ENCODE results near the gene EIF3F. TPM values are rescaled to one million over a fixed set of nuclear protein-coding genes. Genes with fewer than 3 reads are reported as not detected.

The EIF3F gene
- total and polyA plus RNA-seq, 2 of the 8 experiments (the other 6 are each of a cell fraction or from before 2014, with no cell fraction given), result 222 to 388 TPM

GRCh38 chr11:7977232-7977917, 9.8 kb upstream of the EIF3F start:
- Histone ChIP-seq H3K27me3 (replicated peaks in 1 of 4; ENCODE audit: control insufficient read depth in 3 of 4, extremely low read depth in 1 of 4, insufficient read depth in 3 of 4, low read length in 3 of 4) (no peaks in the 10 kb centered on the region), H3K4me2 (ENCODE audit: insufficient read depth in 1 of 2, low read depth in 2 of 2, low read length in 2 of 2) (no peak overlapping the region)

More at GRCh38 chr11:7977232-7977917, 9.8 kb upstream of the EIF3F start:
- Histone ChIP-seq H3K79me2 (ENCODE audit: control insufficient read depth in 1 of 2, insufficient read depth in 2 of 2, low read length in 2 of 2) (no peaks in the 10 kb centered on the region), H2AK5ac (ENCODE audit: low read depth, low read length) (no peak overlapping the region), H4K8ac (ENCODE audit: extremely low read depth, insufficient read depth, low read length) (no peak overlapping the region), H3K4me1 (replicated peaks in 1 of 4; ENCODE audit: control insufficient read depth in 3 of 4, insufficient read depth in 4 of 4, low read length in 3 of 4) (peaks cover 0 to 4% (median 0%) of the 10 kb centered on the region in 4 experiments; a peak in 3 of 7 replicates), H2BK5ac (ENCODE audit: low read depth, low read length) (peak overlapping the region; percentile 2; the same call in 1 of the 2 replicates), H3K79me1 (ENCODE audit: low read depth, low read length) (no peaks in the 10 kb centered on the region), H3K9me3 (ENCODE audit: insufficient read depth in 2 of 2, low read depth in 1 of 2, low read length in 1 of 2) (no peaks in the 10 kb centered on the region), H2BK15ac (ENCODE audit: low read length) (no peak overlapping the region), H3K18ac (ENCODE audit: extremely low read depth, low read length) (no peak overlapping the region), H2AFZ (ENCODE audit: low read length) (no peak overlapping the region), H4K5ac (ENCODE audit: insufficient read length, low read depth, low read length) (no peak overlapping the region), H4K91ac (replicated peaks; ENCODE audit: insufficient read length, low read length) (no peak overlapping the region), H3K4me3 (ENCODE audit: extremely low read depth in 1 of 4, insufficient read depth in 2 of 4, low read depth in 3 of 4, low read length in 4 of 4) (no peak overlapping the region), H3K27ac (ENCODE audit: low read depth, low read length) (no peak overlapping the region), H3K56ac (replicated peaks; ENCODE audit: insufficient read length, low read depth, low read length) (no peak overlapping the region), H2BK120ac (replicated peaks; ENCODE audit: low read depth, low read length) (peak overlapping the region; percentile 4), H3K9ac (replicated peaks in 1 of 4; ENCODE audit: extremely low read depth in 1 of 4, low read depth in 3 of 4, low read length in 3 of 4) (no peak overlapping the region), H3K23ac (ENCODE audit: insufficient read length) (no peak overlapping the region), H3K36me3 (ENCODE audit: control insufficient read depth in 2 of 4, insufficient read depth in 4 of 4, low read length in 3 of 4) (no peaks in the 10 kb centered on the region), H3K23me2 (ENCODE audit: low read depth, low read length) (no peaks in the 10 kb centered on the region), H2BK12ac (ENCODE audit: low read depth, low read length) (no peak overlapping the region), H3K14ac (ENCODE audit: insufficient read length) (no peak overlapping the region), H4K20me1 (replicated peaks in 1 of 2; ENCODE audit: control insufficient read depth in 1 of 2, insufficient read depth in 2 of 2, low read length in 2 of 2) (no peaks in the 10 kb centered on the region), H3K4ac (replicated peaks; ENCODE audit: insufficient read length, low read depth, low read length) (no peak overlapping the region), H2BK20ac (ENCODE audit: low read length) (no peak overlapping the region; the same call in 1 of the 2 replicates)
- POLR2A ChIA-PET (ENCODE audit: partially characterized antibody), result interaction anchor here (0.7 to 5.9 kb wide), 4 partner anchors 9 to 128 kb away, joined by 3 to 38 read pairs (median 3); no protein-coding TSS in a partner anchor
- CTCF ChIA-PET (ENCODE audit: partially characterized antibody), result interaction anchor here (0.6 to 5.7 kb wide), 7 partner anchors 9 to 981 kb away, joined by 3 to 43 read pairs (median 4); partner anchors contain the start of gene EIF3F
- TF ChIP-seq NRF1 (IDR thresholded peaks at IDR 0.05; ENCODE audit: low read depth, low read length) (no peak), SP4 (IDR thresholded peaks at IDR 0.05; ENCODE audit: low read length) (no peak), TAF7 (optimal IDR thresholded peaks at IDR 0.05; ENCODE audit: borderline replicate concordance, low read depth, low read length) (no peak), CEBPB (IDR thresholded peaks at IDR 0.05; ENCODE audit: low read depth, low read length) (peak; percentile 95), JUND (IDR thresholded peaks at IDR 0.05; ENCODE audit: low read length) (peak; percentile 58), KDM1A (IDR thresholded peaks at IDR 0.05; ENCODE audit: borderline replicate concordance, low read length) (no peak), SAP30 (IDR thresholded peaks at IDR 0.05; ENCODE audit: insufficient read depth, insufficient replicate concordance, low read length) (no peak)
- no peak for DNase-seq (ENCODE audit: low read depth in 1 of 2, low spot score in 2 of 2)
- 91% methylated on average over 5 of the region's 5 CpGs; no CpG with 5 or more reads in 1 of the 2 experiments for WGBS, 2 experiments (ENCODE audit: extremely low coverage in 1 of 2, insufficient coverage in 1 of 2, insufficient read length in 1 of 2, insufficient replicate concordance in 2 of 2, low coverage in 1 of 2, low lambda C conversion rate in 2 of 2, missing lambda C conversion rate in 1 of 2)
- no peak for FAIRE-seq

All from H1 (cell line).